SK-N-SH (cell line): ENCODE data around the gene PCGF3. TPM values are rescaled to one million over a fixed set of nuclear protein-coding genes. Genes with fewer than 3 reads are reported as not detected.

ENCODE experiments used
- CTCF ChIA-PET: fragments of 300-600, 350-600 bp; formaldehyde crosslinking; extraction: SDS; loops from one replicate; lab custom pipeline; 2021; lab: Yijun Ruan, JAX
- POLR2A ChIA-PET: fragments of 350-600 bp; sonication (Branson Sonifier 250); formaldehyde crosslinking; extraction: SDS; loops from one replicate; lab custom pipeline; 2020; ENCODE audit warnings: antibody characterized with exemption, inconsistent platforms; lab: Yijun Ruan, JAX
- DNase-seq: peaks from one replicate; pipeline ENCODE4 v3.0.0; 2012
- H2AFZ ChIP-seq: fragments of 200-600 bp; sonication (generic); 2 replicates; pipeline ENCODE4 v1.8.1; 2016; ENCODE audit warnings: antibody characterized with exemption, mild to moderate bottlenecking, low read depth
- H3F3A ChIP-seq: fragments of 200-600 bp; sonication (generic); replicated peaks from 2 replicates; pipeline ENCODE3; 2016; ENCODE audit warnings: antibody characterized with exemption, mild to moderate bottlenecking; ENCODE audit not compliant: insufficient read depth
- H3K27ac ChIP-seq, 2 experiments: fragments of 200-500 bp in 1 of 2; fragments of 200-600 bp in 1 of 2; sonication (Bioruptor generic) in 1 of 2; sonication (generic), shearing (Covaris generic) in 1 of 2; 2 replicates each; pipeline versions ENCODE4 v1.5.1 to v1.6.1; 2014 to 2016; ENCODE audit warnings: low read depth in 2 of 2, inconsistent platforms in 1 of 2, low read length in 1 of 2, mild to moderate bottlenecking in 1 of 2, mixed read lengths in 1 of 2
- H3K27me3 ChIP-seq: fragments of 200-600 bp; sonication (generic), shearing (Covaris generic); 2 replicates; pipeline ENCODE4 v1.6.1; 2016; ENCODE audit warnings: mixed run types; ENCODE audit not compliant: insufficient read depth
- H3K36me3 ChIP-seq, 2 experiments: fragments of 200-500 bp in 1 of 2; fragments of 200-600 bp in 1 of 2; sonication (Bioruptor generic) in 1 of 2; sonication (generic) in 1 of 2; replicated peaks in 1 of 2; 2 replicates each; pipeline versions ENCODE3 to v1.5.1; 2014 to 2016; ENCODE audit warnings: low read length in 1 of 2, mild to moderate bottlenecking in 1 of 2; ENCODE audit not compliant: insufficient read depth in 2 of 2, control insufficient read depth in 1 of 2
- H3K4me1 ChIP-seq, 2 experiments: fragments of 200-500 bp in 1 of 2; fragments of 200-600 bp in 1 of 2; sonication (Bioruptor generic) in 1 of 2; sonication (generic), shearing (Covaris generic) in 1 of 2; 2 replicates each; pipeline versions ENCODE4 v1.5.1 to v1.6.1; 2014 to 2016; ENCODE audit warnings: low read depth in 1 of 2, low read length in 1 of 2, mixed run types in 1 of 2; ENCODE audit not compliant: insufficient read depth in 2 of 2, control insufficient read depth in 1 of 2
- H3K4me2 ChIP-seq: fragments of 200-600 bp; sonication (generic), shearing (Covaris generic); 2 replicates; pipeline ENCODE4 v1.6.1; 2017; ENCODE audit warnings: mixed run types
- H3K4me3 ChIP-seq, 2 experiments: fragments of 200-500 bp in 1 of 2; fragments of 200-600 bp in 1 of 2; sonication (Bioruptor generic) in 1 of 2; sonication (generic), shearing (Covaris generic) in 1 of 2; 2 replicates each; pipeline versions ENCODE4 v1.5.1 to v1.8.1; 2014 to 2016; ENCODE audit warnings: low read depth in 2 of 2, inconsistent platforms in 1 of 2, low read length in 1 of 2, mild to moderate bottlenecking in 1 of 2, mixed read lengths in 1 of 2, moderate library complexity in 1 of 2
- H3K79me2 ChIP-seq: fragments of 200-600 bp; sonication (generic); 2 replicates; pipeline ENCODE4 v1.8.1; 2017; ENCODE audit warnings: mild to moderate bottlenecking; ENCODE audit not compliant: insufficient read depth
- H3K9ac ChIP-seq: fragments of 200-600 bp; sonication (generic); 2 replicates; pipeline ENCODE4 v1.6.1; 2017; ENCODE audit warnings: mixed run types
- H3K9me2 ChIP-seq: fragments of 200-600 bp; sonication (generic); 2 replicates; pipeline ENCODE4 v1.6.1; 2017; ENCODE audit warnings: mixed run types
- H3K9me3 ChIP-seq: fragments of 200-600 bp; sonication (generic); 2 replicates; pipeline ENCODE4 v1.6.1; 2017; ENCODE audit warnings: mixed run types, mild to moderate bottlenecking, moderate library complexity
- H4K20me1 ChIP-seq: fragments of 200-600 bp; sonication (generic); 2 replicates; pipeline ENCODE4 v1.6.1; 2017; ENCODE audit warnings: mild to moderate bottlenecking, mixed run types; ENCODE audit not compliant: insufficient read depth
- CHD2 ChIP-seq: fragments of 150-350 bp; IDR thresholded peaks from 2 replicates; pipeline ENCODE4 v1.6.1; 2018; ENCODE audit warnings: low read length; ENCODE audit not compliant: partially characterized antibody
- CTCF ChIP-seq: fragments of 200-600 bp; sonication (generic); IDR thresholded peaks from 2 replicates; pipeline ENCODE4 v1.6.1; 2017; ENCODE audit warnings: antibody characterized with exemption, mild to moderate bottlenecking, moderate library complexity
- ELF1 ChIP-seq: IDR thresholded peaks from 2 replicates; pipeline ENCODE4 v1.4.0; 2012
- EZH2phosphoT487 ChIP-seq: fragments of 200-600 bp; sonication (generic); IDR thresholded peaks from 2 replicates; pipeline ENCODE4 v1.6.1; 2017; ENCODE audit warnings: low read depth, mixed run types, mild to moderate bottlenecking, antibody characterized with exemption, moderate library complexity, borderline replicate concordance
- FOSL2 ChIP-seq: IDR thresholded peaks from 2 replicates; pipeline ENCODE4 v1.4.0; 2012; ENCODE audit warnings: low read depth, mild to moderate bottlenecking, moderate library complexity, borderline replicate concordance
- FOXM1 ChIP-seq: IDR thresholded peaks from 2 replicates; pipeline ENCODE4 v1.4.0; 2012; ENCODE audit warnings: low read depth, mild to moderate bottlenecking
- IRF3 ChIP-seq: fragments of 150-350 bp; IDR thresholded peaks from 2 replicates; pipeline ENCODE4 v1.6.1; 2016; ENCODE audit warnings: mild to moderate bottlenecking, low read depth, low read length
- MAX ChIP-seq: IDR thresholded peaks from 2 replicates; pipeline ENCODE4 v1.4.0; 2012; ENCODE audit warnings: low read depth
- NFIC ChIP-seq: IDR thresholded peaks from 2 replicates; pipeline ENCODE4 v1.4.0; 2012; ENCODE audit warnings: borderline replicate concordance
- POLR2AphosphoS5 ChIP-seq: IDR thresholded peaks from 2 replicates; pipeline ENCODE4 v1.6.1; 2012; ENCODE audit warnings: low read depth, low read length
- REST ChIP-seq: IDR thresholded peaks from 2 replicates; pipeline ENCODE4 v1.6.1; 2012; ENCODE audit warnings: mild to moderate bottlenecking, low read depth, low read length, moderate library complexity
- RFX5 ChIP-seq: IDR thresholded peaks from 2 replicates; pipeline ENCODE4 v1.6.1; 2012; ENCODE audit warnings: mild to moderate bottlenecking, improper control_type of control experiment, low read length
- RXRA ChIP-seq: IDR thresholded peaks from 2 replicates; pipeline ENCODE4 v1.4.0; 2012; ENCODE audit warnings: low read depth, mild to moderate bottlenecking, borderline replicate concordance
- TAF1 ChIP-seq: IDR thresholded peaks from 2 replicates; pipeline ENCODE4 v1.6.1; 2012; ENCODE audit warnings: low read depth, mild to moderate bottlenecking, low read length, moderate library complexity, borderline replicate concordance
- USF2 ChIP-seq: fragments of 150-350 bp; IDR thresholded peaks from 2 replicates; pipeline ENCODE4 v1.6.1; 2017; ENCODE audit warnings: antibody characterized with exemption, low read length, low read depth, borderline replicate concordance
- ZBTB33 ChIP-seq: IDR thresholded peaks from 2 replicates; pipeline ENCODE4 v1.4.0; 2012; ENCODE audit warnings: low read depth, borderline replicate concordance
- WGBS: methylation state at CpG from one replicate; pipeline ENCODE4 v1.1.6; 2017; ENCODE audit warnings: low lambda C conversion rate; 5-methylcytosine and 5-hydroxymethylcytosine counted together
- polyA plus RNA-seq, 3 experiments: library from polyadenylated mRNA; depleted of rRNA; stranded (reverse); fragments of >200 nt; gene quantifications; 2 replicates each; pipeline ENCODE4 v1.2.3, GENCODE V29; 2012

Gene PCGF3
- polyA plus RNA-seq, 1 of the 3 experiments (the other 2 are of a cell fraction): 44.8 TPM

- no peak overlapping the region for H3K9ac ChIP-seq
- H3K4me1 ChIP-seq: no peaks in the 10 kb centered on the region
- peaks cover 28 to 49% of the 10 kb centered on the region in 2 experiments for H3K36me3 ChIP-seq
- H3K4me3 ChIP-seq: no peak overlapping the region
- 0 out of 2 replicates have a peak, but pooled peaks cover 4% of the 10 kb centered on the region for H3K79me2 ChIP-seq
- peaks cover 18% of the 10 kb centered on the region for H4K20me1 ChIP-seq
- H3K9me3 ChIP-seq: no peaks in the 10 kb centered on the region
- CTCF ChIA-PET: no interaction called here
- no peaks in the 10 kb centered on the region for H3K9me2 ChIP-seq
- no peak for DNase-seq
- H3K27me3 ChIP-seq: no peaks in the 10 kb centered on the region
- POLR2A ChIA-PET: no interaction called here
- no peak overlapping the region for H2AFZ ChIP-seq
- H3F3A ChIP-seq: peaks cover 10% of the 10 kb centered on the region
- no peak overlapping the region for H3K27ac ChIP-seq
- TF ChIP-seq ELF1 (no peak), EZH2phosphoT487 (no peak), IRF3 (no peak), RFX5 (no peak), MAX (no peak), POLR2AphosphoS5 (no peak), CTCF (no peak), FOSL2 (no peak), TAF1 (no peak), FOXM1 (no peak), CHD2 (no peak)
- 93% methylated on average over 12 of the region's 12 CpGs for WGBS
- H3K4me2 ChIP-seq: no peak overlapping the region
Measured at GRCh38 chr4:740011-740410, 34.4 kb downstream of the PCGF3 start.

- DNase-seq: no peak
- Histone ChIP-seq H3K9me2 (no peaks in the 10 kb centered on the region), H3K27me3 (no peaks in the 10 kb centered on the region), H3K9ac (no peak overlapping the region), H2AFZ (no peak overlapping the region), H4K20me1 (peaks cover 18% of the 10 kb centered on the region), H3K36me3 (peaks cover 21 to 45% of the 10 kb centered on the region in 2 experiments), H3K4me1 (no peaks in the 10 kb centered on the region), H3K27ac (no peak overlapping the region), H3F3A (peaks cover 10% of the 10 kb centered on the region), H3K79me2 (0 out of 2 replicates have a peak, but pooled peaks cover 4% of the 10 kb centered on the region), H3K4me3 (no peak overlapping the region), H3K4me2 (no peak overlapping the region), H3K9me3 (no peaks in the 10 kb centered on the region)
- POLR2A ChIA-PET: no interaction called here
- WGBS: 92% methylated on average over 19 of the region's 19 CpGs
- CTCF ChIA-PET: interaction anchor here (0.6 to 2.6 kb wide), 8 partner anchors 17 to 247 kb away, joined by 3 to 27 read pairs (median 6); partner anchors contain the start of gene IDUA
- TF ChIP-seq EZH2phosphoT487: no peak
- no peak for TF ChIP-seq NFIC
- TF ChIP-seq USF2: no peak
- TF ChIP-seq REST: no peak
- TF ChIP-seq POLR2AphosphoS5: no peak
- TF ChIP-seq ZBTB33: no peak
- TF ChIP-seq RXRA: no peak
Measured at GRCh38 chr4:740656-741282, 35.1 kb downstream of the PCGF3 start.
